Measurements from ENCODE around the gene HCAR2.
"Not testable (repeated sequence)": the region's sequence is repeated elsewhere in the genome, so short reads cannot be mapped to it uniquely, and the experiment has no call there.

HCAR2 gene

GRCh38 chr12:122716658-122717057 is 13.5 kb upstream of the HCAR2 start, which contains the start of gene HCAR3:
HCAR3 (minus strand) TSS chr12:122716811; CDS start chr12:122716737, 74 bp downstream.
- DNase-seq (ENCODE audit: low read depth, low spot score), result not testable (repeated sequence)

- not testable (repeated sequence) for DNase-seq (ENCODE audit: low read depth, low spot score)
These were observed 12.1 kb upstream of the HCAR2 start for GRCh38 chr12:122715211-122715610.

- DNase-seq (ENCODE audit: low read depth, low spot score), result not testable (repeated sequence)
These were observed 10.5 kb upstream of the HCAR2 start for GRCh38 chr12:122713491-122714188.

- not testable (repeated sequence) for DNase-seq (ENCODE audit: low read depth, low spot score)
These were observed 8.1 kb upstream of the HCAR2 start for GRCh38 chr12:122711266-122711665.

GRCh38 chr12:122710341-122710740 is 7.2 kb upstream of the HCAR2 start:
- not testable (repeated sequence) for DNase-seq (ENCODE audit: low read depth, low spot score)

- not testable (repeated sequence) for DNase-seq (ENCODE audit: low read depth, low spot score)
These were observed 6.1 kb upstream of the HCAR2 start for GRCh38 chr12:122709287-122709686.

GRCh38 chr12:122703841-122704240 is 684 bp upstream of the HCAR2 start:
- DNase-seq (ENCODE audit: low read depth, low spot score), result not testable (repeated sequence)

GRCh38 chr12:122701481-122701880 is 1.7 kb downstream of the HCAR2 start:
- DNase-seq (ENCODE audit: low read depth, low spot score), result not testable (repeated sequence)

GRCh38 chr12:122700038-122700710 is 3.0 kb downstream of the HCAR2 start:
- DNase-seq (ENCODE audit: low read depth, low spot score), result not testable (repeated sequence)

- not testable (repeated sequence) for DNase-seq (ENCODE audit: low read depth, low spot score)
These were observed 6.2 kb downstream of the HCAR2 start for GRCh38 chr12:122696922-122697321.

GRCh38 chr12:122691566-122691965 is 11.6 kb downstream of the HCAR2 start:
- DNase-seq (ENCODE audit: low read depth, low spot score), result no peak

- DNase-seq (ENCODE audit: low read depth, low spot score), result no peak
These were observed 14.9 kb downstream of the HCAR2 start for GRCh38 chr12:122688291-122688690.

GRCh38 chr12:122687086-122687485 is 16.1 kb downstream of the HCAR2 start:
- no peak for DNase-seq (ENCODE audit: low read depth, low spot score)

- DNase-seq (ENCODE audit: low read depth, low spot score), result no peak
These were observed 16.6 kb downstream of the HCAR2 start for GRCh38 chr12:122686538-122686937.

- DNase-seq (ENCODE audit: low read depth, low spot score), result no peak
These were observed 18.8 kb downstream of the HCAR2 start for GRCh38 chr12:122684297-122684813.

- DNase-seq (ENCODE audit: low read depth, low spot score), result no peak
These were observed 21.3 kb downstream of the HCAR2 start for GRCh38 chr12:122681814-122682213.

- DNase-seq (ENCODE audit: low read depth, low spot score), result not testable (repeated sequence)
These were observed 22.2 kb downstream of the HCAR2 start for GRCh38 chr12:122680989-122681388.

GRCh38 chr12:122676781-122677180 is 26.4 kb downstream of the HCAR2 start:
- DNase-seq (ENCODE audit: low read depth, low spot score), result not testable (repeated sequence)

GRCh38 chr12:122676015-122676414 is 27.1 kb downstream of the HCAR2 start:
- not testable (repeated sequence) for DNase-seq (ENCODE audit: low read depth, low spot score)

GRCh38 chr12:122672515-122672914 is 30.6 kb downstream of the HCAR2 start:
- no peak for DNase-seq (ENCODE audit: low read depth, low spot score)

- no peak for DNase-seq (ENCODE audit: low read depth, low spot score)
These were observed 33.6 kb downstream of the HCAR2 start for GRCh38 chr12:122669397-122670070.

GRCh38 chr12:122668268-122668667 is 34.9 kb downstream of the HCAR2 start:
- DNase-seq (ENCODE audit: low read depth, low spot score), result no peak

Data from activated CD4-positive, CD25-positive, alpha-beta regulatory T cell treated with anti-CD3 and anti-CD28 coated beads, Interleukin-2, amount 50 U/mL, for 16 hours (primary cell).